PC-3 (cell line): ENCODE measurements around the gene MYB.

Source experiments
- EZH2 ChIP-seq: fragments of 300-600 bp; sonication (generic); IDR thresholded peaks from one replicate; pipeline ENCODE4 v1.6.1; 2017; ENCODE audit warnings: antibody characterized with exemption, mild to moderate bottlenecking, low read length; ENCODE audit not compliant: unreplicated experiment
- TF ChIP-seq, protein P1 (sequence below): fragments of 300-600 bp; sonication (generic); conservative IDR thresholded peaks from 2 replicates; pipeline ENCODE4 v1.5.1; 2017; ENCODE audit warnings: antibody characterized with exemption, low read depth, mild to moderate bottlenecking, low read length

DNA sequence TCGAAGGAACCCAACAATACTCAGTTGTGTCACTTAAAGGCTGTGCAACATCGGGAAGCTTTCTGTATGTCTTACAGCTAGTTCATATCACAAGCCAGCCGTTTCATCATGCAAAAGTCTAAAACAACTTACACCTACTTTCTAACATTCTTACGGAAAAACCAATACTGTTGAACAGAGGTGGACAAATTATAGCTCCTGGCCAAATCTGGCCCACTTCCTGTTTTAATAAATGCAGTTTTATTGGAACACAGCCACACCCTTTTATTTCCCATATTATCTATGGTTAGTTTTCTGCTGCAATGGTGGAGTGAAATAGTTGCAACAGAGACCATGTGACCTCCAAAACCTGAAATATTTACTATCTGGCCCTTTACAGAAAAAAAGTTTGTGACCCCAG is 46.6 kb downstream of the MYB start:
- TF ChIP-seq, protein P1, sequence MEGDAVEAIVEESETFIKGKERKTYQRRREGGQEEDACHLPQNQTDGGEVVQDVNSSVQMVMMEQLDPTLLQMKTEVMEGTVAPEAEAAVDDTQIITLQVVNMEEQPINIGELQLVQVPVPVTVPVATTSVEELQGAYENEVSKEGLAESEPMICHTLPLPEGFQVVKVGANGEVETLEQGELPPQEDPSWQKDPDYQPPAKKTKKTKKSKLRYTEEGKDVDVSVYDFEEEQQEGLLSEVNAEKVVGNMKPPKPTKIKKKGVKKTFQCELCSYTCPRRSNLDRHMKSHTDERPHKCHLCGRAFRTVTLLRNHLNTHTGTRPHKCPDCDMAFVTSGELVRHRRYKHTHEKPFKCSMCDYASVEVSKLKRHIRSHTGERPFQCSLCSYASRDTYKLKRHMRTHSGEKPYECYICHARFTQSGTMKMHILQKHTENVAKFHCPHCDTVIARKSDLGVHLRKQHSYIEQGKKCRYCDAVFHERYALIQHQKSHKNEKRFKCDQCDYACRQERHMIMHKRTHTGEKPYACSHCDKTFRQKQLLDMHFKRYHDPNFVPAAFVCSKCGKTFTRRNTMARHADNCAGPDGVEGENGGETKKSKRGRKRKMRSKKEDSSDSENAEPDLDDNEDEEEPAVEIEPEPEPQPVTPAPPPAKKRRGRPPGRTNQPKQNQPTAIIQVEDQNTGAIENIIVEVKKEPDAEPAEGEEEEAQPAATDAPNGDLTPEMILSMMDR = no peak
- no peak for TF ChIP-seq EZH2
